Activated T-cell treated with anti-CD3 and anti-CD28 coated beads for 1 hour (primary cell): ENCODE results near the gene TP73.

Experiments used
- DNase-seq: peaks from one replicate; pipeline ENCODE4 v3.0.0-alpha.2; 2020; ENCODE audit warnings: low read depth

The TP73 gene

DNA sequence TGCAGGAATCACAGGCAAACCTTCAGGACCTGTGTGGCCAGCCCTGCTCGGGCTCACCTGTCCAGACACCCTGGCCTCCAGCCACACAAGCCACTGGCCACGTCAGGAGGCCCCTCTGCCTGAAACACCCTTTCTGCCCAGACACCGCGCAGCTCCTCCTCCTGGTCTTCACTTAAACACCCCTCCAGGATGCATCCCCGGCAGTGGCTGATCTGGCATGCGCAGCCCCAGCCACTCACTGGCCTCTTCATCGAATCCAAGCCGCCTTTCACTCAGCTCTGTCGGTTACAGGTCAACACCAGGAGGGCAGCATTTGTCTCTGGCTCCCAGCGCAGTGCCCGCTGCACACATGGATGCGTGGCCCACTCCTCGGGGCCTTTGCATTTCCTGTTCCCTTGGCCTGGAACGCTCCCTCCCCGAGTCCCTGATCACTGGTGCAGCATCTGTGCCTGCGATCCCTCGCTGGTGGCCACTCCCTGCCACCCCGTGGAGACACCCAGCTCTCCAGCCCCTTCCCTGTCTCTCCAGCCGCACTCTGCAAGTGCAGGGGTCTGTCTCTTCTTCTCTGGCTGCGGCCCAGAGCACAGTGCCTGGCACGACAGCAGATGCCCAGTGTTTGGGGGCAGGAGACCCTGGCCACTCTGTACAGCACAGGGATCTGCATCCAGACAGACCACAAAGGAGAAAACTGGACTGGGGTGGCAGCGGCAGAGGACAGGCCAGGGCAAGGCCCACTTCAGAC is 18.1 kb upstream of the TP73 start:
- DNase-seq: no peak

DNA sequence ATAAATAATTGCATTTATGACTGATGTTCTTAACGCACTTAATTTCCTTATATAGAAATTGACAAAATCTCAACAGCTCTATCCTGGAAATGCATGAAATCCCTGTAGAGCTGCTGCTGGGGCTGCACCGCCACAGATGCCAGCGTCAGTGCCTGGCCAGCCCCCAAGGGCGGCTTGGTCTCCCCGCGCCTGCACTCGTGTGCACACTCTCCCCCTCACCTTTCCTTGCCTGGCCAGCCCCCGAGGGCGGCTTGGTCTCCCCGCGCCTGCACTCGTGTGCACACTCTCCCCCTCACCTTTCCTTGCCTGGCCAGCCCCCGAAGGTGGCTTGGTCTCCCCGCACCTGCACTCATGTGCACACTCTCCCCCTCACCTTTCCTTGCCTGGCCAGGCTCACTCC is 16.2 kb upstream of the TP73 start:
- DNase-seq: no peak

DNA sequence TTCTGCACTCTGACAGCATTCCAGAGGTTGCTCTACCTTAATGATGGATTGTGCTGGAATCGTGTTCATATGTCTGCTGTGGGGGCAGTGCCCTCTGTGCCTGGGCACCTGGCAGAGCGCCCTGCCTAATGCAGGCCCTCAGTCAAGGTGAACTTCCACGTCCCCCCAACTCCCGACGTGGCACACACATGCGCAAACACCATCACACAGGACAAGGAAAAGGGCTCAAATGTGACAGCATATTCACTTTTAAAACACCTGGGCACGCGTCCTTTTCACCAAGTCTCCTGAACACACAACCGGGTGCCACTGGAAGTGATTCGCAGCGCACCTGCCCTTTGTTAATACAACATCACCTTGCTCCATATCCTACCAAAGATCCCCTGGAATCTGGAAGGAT is 15.8 kb upstream of the TP73 start:
- DNase-seq: no peak

DNA sequence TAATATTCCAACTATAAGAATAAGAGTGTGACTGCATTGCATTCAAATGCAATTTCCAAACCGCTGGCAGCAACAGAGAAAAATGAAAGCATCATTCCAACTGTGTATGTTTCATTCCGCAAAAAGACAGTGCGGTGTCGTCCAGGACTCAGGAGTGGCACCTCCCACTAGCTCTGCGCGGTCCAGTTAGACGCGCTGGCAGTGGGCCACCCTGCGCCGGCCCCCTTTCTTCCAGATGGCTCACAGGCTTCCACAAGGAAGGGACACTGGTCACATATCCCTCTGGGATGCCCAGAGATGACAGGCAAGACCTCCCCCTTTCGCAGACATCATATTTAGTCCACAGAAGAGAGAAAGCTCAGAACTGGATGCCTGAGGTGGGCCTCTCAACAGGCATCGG is 14.3 kb upstream of the TP73 start:
- no peak for DNase-seq

DNA sequence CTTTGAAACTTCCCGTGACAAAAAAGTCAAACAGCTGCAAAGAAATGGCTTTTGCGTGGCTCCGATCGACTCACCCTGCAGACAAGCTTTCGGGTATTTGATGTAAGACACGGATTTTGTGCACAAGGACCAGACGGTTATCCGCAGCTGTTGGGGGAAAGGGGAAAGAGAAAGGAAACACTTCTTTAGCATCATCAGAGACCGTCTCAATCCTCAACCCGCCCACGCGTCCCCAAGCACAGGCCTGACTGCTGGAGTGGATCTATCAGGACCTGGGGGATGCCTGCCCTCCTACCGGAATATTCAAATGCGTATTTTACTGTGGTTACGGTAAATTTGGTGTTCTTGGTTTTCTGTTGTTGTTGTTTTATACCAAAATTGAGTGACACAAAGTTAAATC is 13.6 kb upstream of the TP73 start:
- no peak for DNase-seq

DNA sequence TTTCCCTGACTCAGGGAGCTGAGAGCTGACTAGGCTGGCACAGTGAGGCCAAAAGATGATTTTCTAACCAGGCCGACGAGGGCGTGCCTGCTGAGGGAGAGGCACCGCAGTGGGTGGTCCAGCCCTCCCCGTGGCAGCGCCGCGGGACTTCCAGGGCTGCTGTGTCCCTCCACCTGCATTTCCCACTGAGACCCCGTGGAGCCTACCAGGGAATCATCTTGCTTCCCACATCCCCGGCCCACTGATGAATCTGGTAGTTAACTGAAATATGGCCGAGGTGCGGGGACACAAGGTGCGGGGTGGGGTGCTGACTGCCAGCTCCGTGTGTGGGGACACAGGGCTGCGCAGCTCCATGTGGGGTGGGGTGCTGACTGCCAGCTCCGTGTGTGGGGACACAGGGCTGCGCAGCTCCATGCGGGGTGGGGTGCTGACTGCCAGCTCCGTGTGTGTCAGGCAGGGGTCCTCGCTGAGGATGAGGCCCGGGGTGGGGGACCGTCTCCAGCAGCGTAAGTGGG is 12.9 kb upstream of the TP73 start:
- DNase-seq: no peak

DNA sequence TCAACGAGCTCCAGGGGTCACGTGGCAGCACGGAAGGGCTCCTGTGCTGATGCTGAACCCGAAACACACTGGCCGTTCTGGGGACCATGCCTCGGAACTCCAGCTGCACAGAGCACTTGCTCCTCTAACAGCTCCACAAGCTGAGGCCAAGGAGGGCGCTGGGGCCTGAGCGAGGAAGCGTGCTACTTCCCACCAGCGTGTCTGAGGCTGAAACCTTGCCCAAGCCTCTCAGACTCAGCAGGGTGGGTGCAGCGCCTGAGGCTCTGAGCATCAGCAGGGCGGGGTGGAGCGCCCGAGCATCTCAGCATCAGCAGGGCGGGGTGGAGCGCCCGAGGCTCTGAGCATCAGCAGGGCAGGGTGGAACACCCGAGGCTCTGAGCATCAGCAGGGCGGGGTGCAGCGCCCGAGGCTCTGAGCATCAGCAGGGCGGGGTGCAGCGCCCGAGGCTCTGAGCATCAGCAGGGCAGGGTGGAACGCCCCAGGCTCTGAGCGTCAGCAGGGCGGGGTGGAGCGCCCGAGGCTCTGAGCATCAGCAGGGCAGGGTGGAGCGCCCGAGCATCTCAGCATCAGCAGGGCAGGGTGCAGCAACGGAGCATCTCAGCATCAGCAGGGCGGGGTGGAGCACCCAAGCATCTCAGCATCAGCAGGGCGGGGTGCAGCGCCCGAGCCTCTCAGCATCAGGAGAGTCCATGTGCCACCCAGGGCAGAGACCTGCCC is 12.0 kb upstream of the TP73 start:
- no peak for DNase-seq

DNA sequence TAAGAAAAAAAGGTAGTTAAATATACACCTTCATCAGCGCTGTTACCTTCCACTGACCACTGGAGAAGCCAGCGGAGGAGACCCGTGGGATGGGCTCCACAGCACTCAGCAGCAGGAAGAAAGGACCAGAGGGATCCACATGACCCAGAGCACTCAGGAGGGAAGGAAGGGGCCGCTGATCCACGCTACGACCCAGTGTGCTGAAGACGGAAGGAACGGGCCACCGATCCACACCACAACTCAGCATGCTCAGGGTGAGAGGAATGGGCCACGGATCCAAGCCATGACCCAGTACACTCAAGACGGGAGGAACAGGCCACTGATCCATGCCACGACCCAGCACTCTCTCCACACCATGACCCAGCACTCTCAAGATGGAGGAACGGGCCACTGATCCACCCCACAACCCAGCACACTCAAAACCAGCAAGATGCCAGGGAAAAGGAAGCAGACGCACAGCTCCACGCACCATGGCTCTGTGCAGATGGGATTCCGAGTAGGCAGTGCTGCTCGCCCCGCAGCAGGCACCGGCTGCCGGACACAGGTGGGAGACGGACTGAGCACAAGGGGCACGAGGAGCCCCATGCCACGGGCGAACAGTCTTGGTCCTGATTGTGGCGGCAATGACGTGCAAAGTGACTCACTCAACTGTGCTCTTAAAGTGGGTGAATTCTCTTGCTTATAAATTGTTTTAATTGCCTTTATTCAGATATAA is 11.1 kb upstream of the TP73 start:
- no peak for DNase-seq

DNA sequence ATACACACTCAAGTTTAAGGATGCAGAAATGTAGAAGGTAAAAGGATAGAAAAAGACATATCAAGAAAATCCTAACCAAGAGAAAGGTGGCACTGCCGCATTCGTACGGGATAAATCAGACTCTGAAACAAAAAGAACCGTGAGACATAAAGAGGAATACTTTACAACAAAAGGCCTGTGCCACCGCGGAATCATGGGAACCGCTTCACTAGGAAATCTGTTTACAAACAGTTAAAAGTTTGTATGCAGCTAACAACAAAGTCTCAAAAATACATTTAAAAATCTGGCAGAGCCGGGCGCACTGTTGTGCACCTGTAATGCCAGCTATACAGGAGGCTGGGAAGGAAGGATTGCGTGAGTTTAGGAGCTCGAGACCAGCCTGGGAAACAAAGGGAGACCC is 10.5 kb upstream of the TP73 start:
- no peak for DNase-seq

DNA sequence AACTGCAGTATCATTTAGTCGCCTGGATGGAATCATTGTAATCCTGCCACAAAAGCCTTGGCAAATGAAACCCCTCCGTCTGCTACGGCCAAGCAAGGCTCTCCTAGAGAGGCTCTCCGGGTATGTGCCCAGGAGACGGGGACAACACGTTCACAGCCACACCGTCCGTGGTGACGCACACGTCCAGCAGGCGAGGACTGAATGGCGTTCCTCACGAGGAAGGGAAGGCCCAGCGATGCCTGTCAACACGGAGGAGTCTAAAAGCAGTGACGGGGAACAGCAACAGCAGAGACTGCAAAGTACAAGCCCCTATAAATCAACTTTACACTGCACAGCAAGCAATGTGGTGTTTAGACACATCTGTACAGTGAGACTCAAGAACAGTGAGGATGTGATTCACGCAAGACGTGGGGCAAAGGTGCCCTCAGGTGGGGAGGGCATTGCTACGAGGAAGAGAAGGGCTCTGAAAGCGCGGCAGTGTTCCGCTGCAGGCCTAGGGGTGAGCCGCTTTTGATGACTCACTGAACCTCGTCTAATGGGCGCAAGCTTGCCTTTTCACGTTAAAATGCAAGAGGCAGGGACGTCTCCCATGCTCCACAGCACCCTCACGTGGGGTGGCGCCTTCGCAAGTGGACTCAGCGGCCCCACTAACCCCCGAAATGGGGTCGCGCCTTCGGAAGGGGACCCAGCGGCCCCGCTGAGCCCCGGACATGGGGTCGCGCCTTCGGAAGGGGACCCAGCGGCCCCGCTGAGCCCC is 9.2 kb upstream of the TP73 start:
- DNase-seq: no peak

DNA sequence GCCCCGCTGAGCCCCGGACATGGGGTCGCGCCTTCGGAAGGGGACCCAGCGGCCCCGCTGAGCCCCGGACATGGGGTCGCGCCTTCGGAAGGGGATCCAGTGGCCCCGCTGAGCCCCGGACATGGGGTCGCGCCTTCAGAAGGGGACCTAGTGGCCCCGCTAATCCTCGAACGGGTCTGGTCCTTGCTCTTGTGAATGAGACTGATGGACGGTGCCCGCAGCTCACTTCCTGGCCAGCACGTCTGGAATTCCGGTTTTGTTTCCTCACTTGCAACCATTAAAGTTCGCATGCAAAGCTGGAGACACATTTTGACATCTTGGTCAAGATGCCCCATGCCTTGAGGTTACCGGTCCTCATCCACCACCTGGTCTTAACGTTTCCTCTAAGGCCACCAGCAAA is 8.0 kb upstream of the TP73 start:
- no peak for DNase-seq

DNA sequence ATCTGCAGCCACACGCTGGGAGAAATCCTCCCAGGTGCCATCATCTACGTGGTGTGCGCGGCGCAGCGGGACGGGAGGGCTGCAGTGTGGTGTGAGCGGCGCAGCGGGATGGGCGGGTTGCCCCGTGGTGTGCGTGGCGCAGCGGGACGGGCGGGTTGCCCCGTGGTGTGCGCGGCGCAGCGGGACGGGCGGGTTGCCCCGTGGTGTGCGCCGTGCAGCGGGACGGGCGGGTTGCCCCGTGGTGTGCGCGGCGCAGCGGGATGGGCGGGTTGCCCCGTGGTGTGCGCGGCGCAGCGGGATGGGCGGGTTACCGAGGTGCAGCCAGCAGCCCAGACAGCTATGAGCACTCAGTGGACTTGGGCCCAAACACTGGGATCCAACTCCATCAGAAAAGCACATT is 7.1 kb upstream of the TP73 start:
- no peak for DNase-seq

DNA sequence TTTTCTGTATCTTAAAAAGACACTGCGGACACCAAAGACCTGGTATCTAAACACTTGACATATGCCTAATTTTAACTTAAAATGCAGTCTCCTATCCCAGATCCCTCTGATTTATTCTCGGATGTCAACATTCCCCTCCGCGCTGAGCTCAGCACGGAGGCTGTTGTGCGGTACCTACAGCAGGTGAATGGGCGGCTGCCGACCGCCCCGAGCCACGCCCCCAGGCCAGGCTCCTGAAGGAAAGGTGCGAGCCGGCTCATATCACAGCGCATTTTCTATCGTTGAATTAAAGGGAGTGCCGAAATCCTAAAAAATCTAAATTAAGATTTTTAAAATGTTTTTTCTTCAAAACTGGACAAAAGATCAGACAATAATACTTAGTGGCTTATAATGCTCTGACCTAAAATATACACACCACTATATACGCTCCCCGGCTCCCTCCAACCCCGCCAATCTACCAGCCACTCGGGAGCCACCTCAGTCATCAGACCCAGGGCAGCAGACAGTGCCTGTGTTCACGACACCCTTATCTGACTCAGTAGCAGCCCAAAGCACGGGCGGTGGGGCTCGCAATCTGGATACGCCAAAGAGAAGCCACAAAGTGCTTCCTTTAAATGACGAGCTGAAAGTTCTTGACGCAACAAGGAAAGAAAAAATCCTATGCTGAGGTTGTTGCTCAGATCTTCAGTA is 6.5 kb upstream of the TP73 start:
- DNase-seq: no peak

DNA sequence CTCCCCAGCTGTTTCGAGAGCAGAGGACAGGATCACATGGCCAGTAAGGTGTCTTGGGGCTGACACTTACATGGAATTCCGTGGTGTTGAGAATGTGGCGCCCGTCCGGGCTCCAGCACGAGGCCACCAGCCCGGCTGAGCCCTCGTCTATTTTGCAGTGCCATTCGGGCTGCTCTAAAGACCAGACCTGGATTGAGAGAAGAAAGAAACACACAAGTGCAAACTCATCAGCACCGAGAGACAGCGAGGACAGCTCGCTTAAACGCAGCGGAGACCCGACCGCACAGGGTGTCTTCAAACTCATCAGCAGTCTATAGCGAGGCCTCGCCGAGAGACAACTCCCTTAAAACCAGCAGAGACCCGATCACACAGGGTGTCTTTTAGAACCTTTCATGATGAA is 5.7 kb upstream of the TP73 start:
- no peak for DNase-seq

DNA sequence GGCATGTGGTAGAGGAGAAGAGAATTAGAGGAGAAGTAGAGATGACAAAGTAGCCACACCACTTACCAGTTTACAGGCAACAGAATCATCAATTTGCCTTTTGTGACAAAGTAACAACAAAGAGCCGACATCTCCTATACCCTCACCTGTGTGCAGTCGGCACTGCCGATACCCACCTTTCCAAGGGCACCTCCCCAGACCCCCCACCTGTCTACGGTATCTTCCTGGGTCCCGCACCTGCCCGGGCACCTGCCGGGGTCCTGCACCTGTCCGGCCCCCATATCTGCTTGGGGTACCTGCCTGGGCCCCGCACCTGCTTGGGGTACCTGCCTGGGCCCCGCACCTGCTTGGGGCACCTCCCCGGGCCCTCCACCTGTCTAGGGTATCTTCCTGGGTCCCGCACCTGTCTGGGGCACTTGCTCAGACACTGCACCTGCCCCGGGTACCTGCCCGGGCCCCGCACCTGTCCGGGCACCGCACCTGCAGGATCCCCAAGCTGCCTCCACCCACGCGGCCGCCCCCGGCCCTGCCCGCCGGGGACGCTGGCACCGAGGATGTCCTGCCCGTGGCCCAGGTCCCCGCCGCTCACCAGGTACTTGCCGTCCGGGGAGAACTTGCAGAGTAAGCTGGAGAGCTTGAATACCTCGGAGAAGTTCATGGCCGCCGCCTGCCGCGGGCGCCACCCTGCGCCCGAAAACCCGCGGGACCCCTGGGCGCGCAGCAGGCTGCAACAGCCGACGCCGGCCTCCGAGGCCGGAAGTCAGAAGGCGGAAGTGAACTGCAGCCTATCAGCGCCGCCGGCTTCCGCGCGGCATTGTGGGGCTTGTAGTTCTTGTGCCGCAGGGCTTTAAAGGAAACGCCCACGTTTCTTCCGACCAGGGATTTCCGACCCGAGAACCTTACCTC is 2.7 kb upstream of the TP73 start, which contains the start of gene WRAP73:
Gene WRAP73, minus strand, starts transcription at position 762 of the 906 bp plus-strand sequence. Its CDS starts 104 bp downstream, at position 658.
- DNase-seq: peak; percentile 80

DNA sequence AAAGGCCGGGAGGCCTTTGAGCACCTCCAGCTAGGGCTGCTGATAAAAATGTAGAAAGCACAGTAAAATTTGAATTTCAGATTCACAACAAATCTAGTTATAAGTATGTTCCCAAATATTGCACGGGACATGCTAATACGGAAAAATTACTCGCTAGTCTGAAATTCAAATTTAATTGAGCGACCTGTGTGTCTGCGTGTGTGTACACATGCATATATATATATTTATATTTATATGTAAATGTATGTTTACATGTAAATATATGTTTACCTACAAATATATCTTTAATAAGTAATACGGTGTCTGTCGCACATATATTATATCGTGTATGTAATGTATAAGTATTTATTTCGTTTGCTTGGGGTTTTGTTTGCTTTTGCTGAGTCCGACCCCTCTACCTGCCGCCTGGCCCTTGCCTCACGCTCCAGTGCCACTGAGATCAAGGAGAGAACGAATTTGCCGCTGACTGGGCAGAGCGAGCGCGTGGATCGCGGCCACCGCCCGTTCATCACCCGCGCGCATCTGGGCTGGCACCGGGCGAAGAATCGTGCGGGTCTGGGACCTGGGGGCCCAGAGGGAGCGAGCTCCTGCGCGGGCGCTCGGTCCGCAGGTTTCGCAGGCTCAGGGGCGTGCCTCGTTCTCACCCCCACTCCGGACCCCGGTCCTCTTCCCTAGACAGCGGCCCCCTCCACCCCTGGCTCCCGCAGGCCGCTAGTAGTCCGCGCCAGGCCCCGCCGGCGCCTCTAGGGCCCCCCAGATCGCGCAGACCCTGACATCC is 1.9 kb upstream of the TP73 start:
- no peak for DNase-seq

DNA sequence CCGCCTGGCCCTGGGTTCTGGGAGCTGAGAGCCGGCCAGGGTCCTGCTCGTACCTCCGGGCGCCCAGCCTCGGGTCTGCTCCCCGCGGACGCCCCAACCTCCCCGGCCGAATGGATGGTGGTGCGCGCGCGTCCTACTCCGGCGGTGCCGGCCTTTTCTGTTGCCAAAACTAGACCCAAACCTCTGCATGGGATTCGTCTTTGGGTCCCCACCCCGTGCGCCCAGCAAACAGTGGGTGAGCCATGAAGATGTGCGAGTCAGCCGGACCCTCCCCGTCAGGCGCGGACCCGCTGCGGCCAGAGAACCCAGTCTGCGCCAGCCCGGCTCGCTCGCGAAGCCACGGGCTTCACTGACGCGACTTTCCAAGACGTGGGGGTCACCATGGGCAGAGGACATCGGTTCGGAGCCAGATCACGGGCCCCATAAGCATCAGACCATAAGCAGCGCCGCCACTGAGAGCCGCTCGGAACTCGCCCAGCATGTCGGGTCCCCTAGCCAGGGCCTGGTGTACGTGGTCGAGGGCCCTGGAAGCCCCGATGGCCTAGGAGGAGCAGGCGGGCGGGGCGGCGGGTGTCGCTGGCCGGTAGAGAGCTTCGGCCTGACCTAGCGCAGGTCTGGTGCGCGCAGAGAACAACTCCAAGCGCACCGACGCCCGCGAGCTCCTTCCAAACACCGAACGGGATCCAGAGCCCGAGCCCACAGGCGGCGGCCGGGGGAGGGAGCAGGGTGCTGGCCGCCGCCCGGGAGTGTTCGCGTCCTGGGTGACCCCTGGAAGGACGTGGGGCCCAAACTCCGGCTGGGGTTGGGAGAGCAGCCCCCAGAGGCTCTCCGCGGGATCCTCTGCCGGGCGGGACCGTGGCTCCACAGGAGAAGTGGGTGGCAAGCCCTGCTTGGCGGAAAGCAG is 1.0 kb upstream of the TP73 start:
- no peak for DNase-seq

DNA sequence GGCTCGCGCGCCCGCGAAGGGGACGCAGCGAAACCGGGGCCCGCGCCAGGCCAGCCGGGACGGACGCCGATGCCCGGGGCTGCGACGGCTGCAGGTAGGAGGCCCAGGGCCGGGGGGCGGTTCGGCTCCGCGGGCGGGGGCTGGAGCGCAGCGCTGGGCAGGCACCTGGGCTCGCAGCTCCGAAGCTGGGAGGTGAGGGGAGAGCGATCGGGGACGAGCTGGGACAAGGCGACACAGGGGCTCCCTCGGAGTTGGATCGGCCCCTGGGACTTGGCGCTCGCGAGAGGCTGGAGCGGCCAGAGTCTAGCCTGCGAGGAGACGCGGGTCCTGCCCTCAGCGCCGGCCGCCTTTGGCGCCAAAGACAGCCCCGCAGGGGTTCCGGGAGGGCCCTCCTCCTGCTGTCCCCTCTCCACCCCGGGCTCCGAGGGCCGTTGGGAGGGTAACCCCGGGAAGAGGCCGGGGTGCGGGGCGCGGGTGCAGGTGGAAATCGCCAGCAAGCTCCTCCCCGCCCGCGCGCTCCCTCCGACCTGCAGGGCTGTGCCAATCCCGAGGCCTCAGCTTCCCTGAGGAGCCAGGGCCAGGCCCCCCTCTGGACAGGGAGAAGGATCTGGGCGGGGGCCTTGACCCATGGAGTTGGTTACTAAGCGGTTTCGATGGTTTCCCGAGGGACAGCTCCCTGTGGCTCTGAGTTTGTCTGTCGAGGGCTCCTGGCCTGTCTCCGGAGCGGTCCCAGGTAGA is 401 bp downstream of the TP73 start:
- no peak for DNase-seq
